ENCODE data around the gene TMEM151B. TPM values are rescaled to one million over a fixed set of nuclear protein-coding genes. Genes with fewer than 3 reads are reported as not detected.

The TMEM151B gene
- total RNA-seq, 4 donors from 2014 or later, result 0.09 to 0.21 TPM; not detected in 2

DNA sequence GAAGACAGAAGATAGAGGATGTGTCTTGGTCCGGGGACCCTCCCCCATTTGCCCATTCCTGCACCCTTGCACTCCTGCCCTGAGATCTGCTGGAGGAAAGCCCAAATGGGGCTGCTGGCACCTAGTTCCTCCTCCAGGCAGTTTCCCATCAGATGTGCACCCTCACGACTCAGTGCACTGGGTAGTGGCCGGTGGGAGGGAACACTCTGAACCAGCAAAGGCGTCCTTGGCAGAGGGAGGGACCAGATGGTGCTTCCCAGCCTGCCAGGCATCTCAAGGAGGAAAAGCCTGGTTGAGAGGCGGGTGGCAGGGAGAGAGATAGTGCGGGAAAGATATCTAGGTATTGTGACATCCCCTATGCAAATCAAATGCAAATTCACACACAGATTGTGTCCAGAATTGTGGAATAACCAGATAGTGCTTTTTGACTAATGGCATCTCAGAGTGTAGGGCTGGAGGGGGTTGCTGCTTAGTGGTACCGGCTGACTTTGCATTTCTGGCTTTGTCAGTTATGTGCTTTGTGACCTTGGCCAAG, 19.5 kb downstream of the TMEM151B start:
- Histone ChIP-seq H3K4me1 (no peaks in the 10 kb centered on the region), H3K27me3 (peaks cover 0 to 9% of the 10 kb centered on the region in 2 donors), H3K4me3 (no peak overlapping the region), H3K9me3 (no peaks in the 10 kb centered on the region), H3K36me3 (no peaks in the 10 kb centered on the region), H3K27ac (no peak overlapping the region)
- no peak for DNase-seq
- intact Hi-C loops (cut with DNase I; ENCODE audit: low total_unique reads), result no loop called here
- no peak for TF ChIP-seq POLR2A (IDR thresholded peaks at IDR 0.05)
- TF ChIP-seq, protein P1, sequence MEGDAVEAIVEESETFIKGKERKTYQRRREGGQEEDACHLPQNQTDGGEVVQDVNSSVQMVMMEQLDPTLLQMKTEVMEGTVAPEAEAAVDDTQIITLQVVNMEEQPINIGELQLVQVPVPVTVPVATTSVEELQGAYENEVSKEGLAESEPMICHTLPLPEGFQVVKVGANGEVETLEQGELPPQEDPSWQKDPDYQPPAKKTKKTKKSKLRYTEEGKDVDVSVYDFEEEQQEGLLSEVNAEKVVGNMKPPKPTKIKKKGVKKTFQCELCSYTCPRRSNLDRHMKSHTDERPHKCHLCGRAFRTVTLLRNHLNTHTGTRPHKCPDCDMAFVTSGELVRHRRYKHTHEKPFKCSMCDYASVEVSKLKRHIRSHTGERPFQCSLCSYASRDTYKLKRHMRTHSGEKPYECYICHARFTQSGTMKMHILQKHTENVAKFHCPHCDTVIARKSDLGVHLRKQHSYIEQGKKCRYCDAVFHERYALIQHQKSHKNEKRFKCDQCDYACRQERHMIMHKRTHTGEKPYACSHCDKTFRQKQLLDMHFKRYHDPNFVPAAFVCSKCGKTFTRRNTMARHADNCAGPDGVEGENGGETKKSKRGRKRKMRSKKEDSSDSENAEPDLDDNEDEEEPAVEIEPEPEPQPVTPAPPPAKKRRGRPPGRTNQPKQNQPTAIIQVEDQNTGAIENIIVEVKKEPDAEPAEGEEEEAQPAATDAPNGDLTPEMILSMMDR (IDR thresholded peaks at IDR 0.05), result no peak

DNA sequence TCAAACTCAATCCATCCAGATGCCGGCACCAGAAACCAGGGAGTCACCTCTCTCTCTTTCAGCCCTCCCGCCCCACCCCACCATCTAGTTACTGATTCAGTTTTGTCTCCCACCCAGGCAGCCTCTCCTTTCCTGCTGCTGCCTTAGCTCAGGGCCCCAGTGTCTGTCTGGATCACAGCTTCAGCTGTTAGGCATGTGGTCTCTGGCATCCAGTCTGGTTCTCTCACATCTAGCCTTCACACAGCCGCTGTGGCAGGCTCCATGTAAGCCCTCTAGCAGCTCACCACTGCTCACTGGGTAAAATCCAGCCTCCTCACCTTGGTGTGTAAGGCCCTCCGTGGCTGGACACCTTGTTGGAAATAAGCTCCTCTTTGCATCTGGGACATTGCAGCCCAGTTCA, 21.6 kb downstream of the TMEM151B start:
- H3K27ac ChIP-seq, result no peak overlapping the region
- H3K27me3 ChIP-seq, result peaks cover 0 to 18% of the 10 kb centered on the region in 2 donors
- DNase-seq, result no peak
- TF ChIP-seq POLR2A (IDR thresholded peaks at IDR 0.05), result no peak
- TF ChIP-seq, protein P1 (IDR thresholded peaks at IDR 0.05), result no peak
- intact Hi-C loops (cut with DNase I; ENCODE audit: low total_unique reads), result no loop called here
- no peak overlapping the region for H3K4me3 ChIP-seq
- H3K4me1 ChIP-seq, result peaks cover 0 to under 1% of the 10 kb centered on the region in 2 donors
- no peaks in the 10 kb centered on the region for H3K9me3 ChIP-seq
- H3K36me3 ChIP-seq, result no peaks in the 10 kb centered on the region

GRCh38 chr6:44292661-44293365, 22.6 kb downstream of the TMEM151B start:
- no peak for DNase-seq
- H3K27me3 ChIP-seq, result peaks cover 0 to 18% of the 10 kb centered on the region in 2 donors
- H3K27ac ChIP-seq, result no peak overlapping the region
- TF ChIP-seq POLR2A (IDR thresholded peaks at IDR 0.05), result no peak
- TF ChIP-seq, protein P1 (IDR thresholded peaks at IDR 0.05), result no peak
- H3K4me3 ChIP-seq, result no peak overlapping the region
- H3K36me3 ChIP-seq, result no peaks in the 10 kb centered on the region
- intact Hi-C loops (cut with DNase I; ENCODE audit: low total_unique reads), result no loop called here
- peaks cover 0 to 11% of the 10 kb centered on the region in 2 donors for H3K4me1 ChIP-seq
- no peaks in the 10 kb centered on the region for H3K9me3 ChIP-seq

- H3K4me3 ChIP-seq, result no peak overlapping the region
- intact Hi-C loops (cut with DNase I; ENCODE audit: low total_unique reads), result no loop called here
- TF ChIP-seq, protein P1 (IDR thresholded peaks at IDR 0.05), result no peak
- no peak for TF ChIP-seq POLR2A (IDR thresholded peaks at IDR 0.05)
- DNase-seq, result no peak
- no peaks in the 10 kb centered on the region for H3K9me3 ChIP-seq
- H3K27ac ChIP-seq, result no peak overlapping the region
- peaks cover 0 to 18% of the 10 kb centered on the region in 2 donors for H3K27me3 ChIP-seq
- peaks cover 0 to 13% of the 10 kb centered on the region in 2 donors for H3K4me1 ChIP-seq
- H3K36me3 ChIP-seq, result no peaks in the 10 kb centered on the region
Observed at GRCh38 chr6:44294832-44295791, 24.9 kb downstream of the TMEM151B start.
